Measurements from ENCODE around the gene C5.

DNA sequence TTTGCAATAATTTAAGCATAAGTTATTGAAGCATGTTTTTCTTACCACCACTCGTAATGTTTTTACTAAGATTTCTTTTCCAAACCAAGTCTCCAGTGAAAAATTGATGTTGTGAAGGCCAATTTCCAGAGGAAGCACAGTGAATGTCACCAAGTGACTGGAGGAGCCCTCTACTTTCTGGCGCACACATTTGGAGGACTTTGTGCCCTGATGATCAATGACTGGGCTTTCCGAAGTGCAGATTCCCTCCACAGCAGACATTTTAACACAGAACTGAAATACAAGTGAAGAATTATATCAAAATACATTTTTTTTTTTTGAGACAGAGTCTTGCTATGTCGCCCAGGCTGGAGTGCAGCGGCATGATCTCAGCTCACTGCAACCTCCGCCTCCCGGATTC lies 52.6 kb downstream of the C5 start:
- TF ChIP-seq, protein P1, sequence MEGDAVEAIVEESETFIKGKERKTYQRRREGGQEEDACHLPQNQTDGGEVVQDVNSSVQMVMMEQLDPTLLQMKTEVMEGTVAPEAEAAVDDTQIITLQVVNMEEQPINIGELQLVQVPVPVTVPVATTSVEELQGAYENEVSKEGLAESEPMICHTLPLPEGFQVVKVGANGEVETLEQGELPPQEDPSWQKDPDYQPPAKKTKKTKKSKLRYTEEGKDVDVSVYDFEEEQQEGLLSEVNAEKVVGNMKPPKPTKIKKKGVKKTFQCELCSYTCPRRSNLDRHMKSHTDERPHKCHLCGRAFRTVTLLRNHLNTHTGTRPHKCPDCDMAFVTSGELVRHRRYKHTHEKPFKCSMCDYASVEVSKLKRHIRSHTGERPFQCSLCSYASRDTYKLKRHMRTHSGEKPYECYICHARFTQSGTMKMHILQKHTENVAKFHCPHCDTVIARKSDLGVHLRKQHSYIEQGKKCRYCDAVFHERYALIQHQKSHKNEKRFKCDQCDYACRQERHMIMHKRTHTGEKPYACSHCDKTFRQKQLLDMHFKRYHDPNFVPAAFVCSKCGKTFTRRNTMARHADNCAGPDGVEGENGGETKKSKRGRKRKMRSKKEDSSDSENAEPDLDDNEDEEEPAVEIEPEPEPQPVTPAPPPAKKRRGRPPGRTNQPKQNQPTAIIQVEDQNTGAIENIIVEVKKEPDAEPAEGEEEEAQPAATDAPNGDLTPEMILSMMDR (IDR thresholded peaks at IDR 0.05), result no peak
- TF ChIP-seq EP300 (IDR thresholded peaks at IDR 0.05), result no peak
